GM18502 (cell line): ENCODE measurements around the gene RPL6.
"Not testable (repeated sequence)": the region's sequence is repeated elsewhere in the genome, so short reads cannot be mapped to it uniquely, and the experiment has no call there.

Experiments used
- ATAC-seq: cut with Tn5 transposase; IDR thresholded peaks from one replicate; pipeline ENCODE4 v1.9.1; 2021; ENCODE audit warnings: mild to moderate bottlenecking; ENCODE audit not compliant: unreplicated experiment, poor library complexity

Gene RPL6

GRCh38 chr12:112420740-112421139 lies 11.3 kb upstream of the RPL6 start:
- no peak for ATAC-seq

GRCh38 chr12:112419297-112420133 lies 10.1 kb upstream of the RPL6 start:
- no peak for ATAC-seq

- ATAC-seq, result peak; percentile 75
These were observed 9.3 kb upstream of the RPL6 start, which contains the start of gene PTPN11 for GRCh38 chr12:112418608-112419296. TSS of gene PTPN11 (plus strand) at chr12:112418947. CDS start at chr12:112419112, 165 bp downstream.

- no peak for ATAC-seq
These were observed 8.8 kb upstream of the RPL6 start for GRCh38 chr12:112418273-112418607.

GRCh38 chr12:112415457-112415856 lies 6.1 kb upstream of the RPL6 start:
- not testable (repeated sequence) for ATAC-seq

- ATAC-seq, result no peak
These were observed 4.6 kb upstream of the RPL6 start for GRCh38 chr12:112413855-112414625.

GRCh38 chr12:112409906-112410244 lies 470 bp upstream of the RPL6 start:
- ATAC-seq, result no peak

GRCh38 chr12:112408621-112409020 lies 784 bp downstream of the RPL6 start:
- peak; percentile 19 for ATAC-seq

- not testable (repeated sequence) for ATAC-seq
These were observed 1.7 kb downstream of the RPL6 start for GRCh38 chr12:112407683-112408082.

- ATAC-seq, result no peak
These were observed 2.6 kb downstream of the RPL6 start for GRCh38 chr12:112406519-112407488.

GRCh38 chr12:112401903-112402498 lies 7.4 kb downstream of the RPL6 start:
- ATAC-seq, result no peak

- no peak for ATAC-seq
These were observed 8.4 kb downstream of the RPL6 start for GRCh38 chr12:112401054-112401453.

GRCh38 chr12:112393328-112393727 lies 16.1 kb downstream of the RPL6 start:
- no peak for ATAC-seq

- not testable (repeated sequence) for ATAC-seq
These were observed 19.3 kb downstream of the RPL6 start for GRCh38 chr12:112389922-112390654.

GRCh38 chr12:112389228-112389627 lies 20.2 kb downstream of the RPL6 start:
- no peak for ATAC-seq

- ATAC-seq, result no peak
These were observed 22.7 kb downstream of the RPL6 start for GRCh38 chr12:112386726-112387125.

- no peak for ATAC-seq
These were observed 26.5 kb downstream of the RPL6 start for GRCh38 chr12:112382866-112383265.

- ATAC-seq, result peak; percentile 89
These were observed 27.3 kb downstream of the RPL6 start, which contains the start of gene HECTD4 for GRCh38 chr12:112381883-112382796. TSS of gene HECTD4 (minus strand) at chr12:112382431. CDS start at chr12:112382128, 303 bp downstream.
